Cardiac fibroblast (primary cell): ENCODE results near the gene DUSP12.
A peak's percentile ranks its signal among the peaks of the same experiment; 100 is the strongest.

Experiments used
- DNase-seq, 2 donors: peaks; one replicate each; pipeline versions ENCODE4 v3.0.0 to v3.0.0-alpha.2; 2010; ENCODE audit warnings: low read depth in 2 of 2
- H3K4me3 ChIP-seq, 2 donors: replicated peaks in 1 of 2; 1 replicate in 1 of 2; 2 replicates in 1 of 2; pipeline ENCODE4 v1.5.1; 2011; ENCODE audit warnings: low read depth in 2 of 2, low read length in 2 of 2, mild to moderate bottlenecking in 2 of 2, moderate library complexity in 1 of 2
- TF ChIP-seq, protein P1 (sequence below): IDR thresholded peaks from one replicate; pipeline ENCODE4 v1.5.1; 2011; ENCODE audit warnings: low read depth, mild to moderate bottlenecking, low read length, inconsistent platforms

Gene DUSP12

DNA sequence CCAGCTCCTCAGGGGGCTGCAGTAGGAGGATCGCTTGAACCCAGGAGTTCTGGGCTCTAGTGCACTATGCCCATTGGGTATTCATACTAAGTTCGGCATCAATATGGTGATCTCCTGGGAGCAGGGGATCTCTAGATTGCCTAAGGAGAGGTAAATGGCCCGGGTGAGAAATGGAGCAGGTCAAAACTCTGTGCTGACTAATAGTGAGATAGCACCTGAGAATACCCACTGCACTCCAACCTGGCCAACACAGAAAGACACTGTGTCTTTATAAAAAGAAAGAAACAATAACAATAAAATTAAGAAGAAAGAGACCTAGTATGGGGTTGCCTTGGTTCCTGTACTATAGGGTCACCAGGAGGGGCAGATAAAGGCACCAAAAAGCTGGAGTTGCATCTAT is 13.7 kb upstream of the DUSP12 start:
- no peak for DNase-seq
- H3K4me3 ChIP-seq = no peak overlapping the region

GRCh38 chr1:161736335-161736969 is 13.1 kb upstream of the DUSP12 start:
- no peak overlapping the region for H3K4me3 ChIP-seq
- TF ChIP-seq, protein P1, sequence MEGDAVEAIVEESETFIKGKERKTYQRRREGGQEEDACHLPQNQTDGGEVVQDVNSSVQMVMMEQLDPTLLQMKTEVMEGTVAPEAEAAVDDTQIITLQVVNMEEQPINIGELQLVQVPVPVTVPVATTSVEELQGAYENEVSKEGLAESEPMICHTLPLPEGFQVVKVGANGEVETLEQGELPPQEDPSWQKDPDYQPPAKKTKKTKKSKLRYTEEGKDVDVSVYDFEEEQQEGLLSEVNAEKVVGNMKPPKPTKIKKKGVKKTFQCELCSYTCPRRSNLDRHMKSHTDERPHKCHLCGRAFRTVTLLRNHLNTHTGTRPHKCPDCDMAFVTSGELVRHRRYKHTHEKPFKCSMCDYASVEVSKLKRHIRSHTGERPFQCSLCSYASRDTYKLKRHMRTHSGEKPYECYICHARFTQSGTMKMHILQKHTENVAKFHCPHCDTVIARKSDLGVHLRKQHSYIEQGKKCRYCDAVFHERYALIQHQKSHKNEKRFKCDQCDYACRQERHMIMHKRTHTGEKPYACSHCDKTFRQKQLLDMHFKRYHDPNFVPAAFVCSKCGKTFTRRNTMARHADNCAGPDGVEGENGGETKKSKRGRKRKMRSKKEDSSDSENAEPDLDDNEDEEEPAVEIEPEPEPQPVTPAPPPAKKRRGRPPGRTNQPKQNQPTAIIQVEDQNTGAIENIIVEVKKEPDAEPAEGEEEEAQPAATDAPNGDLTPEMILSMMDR = no peak
- peak in 1 of 2 donors; percentile 57 for DNase-seq

More for the DNA sequence above, 13.7 kb upstream of the DUSP12 start:
- TF ChIP-seq, protein P1 = no peak

GRCh38 chr1:161737625-161738024 is 12.0 kb upstream of the DUSP12 start:
- H3K4me3 ChIP-seq = no peak overlapping the region
- TF ChIP-seq, protein P1 = no peak
- no peak for DNase-seq

DNA sequence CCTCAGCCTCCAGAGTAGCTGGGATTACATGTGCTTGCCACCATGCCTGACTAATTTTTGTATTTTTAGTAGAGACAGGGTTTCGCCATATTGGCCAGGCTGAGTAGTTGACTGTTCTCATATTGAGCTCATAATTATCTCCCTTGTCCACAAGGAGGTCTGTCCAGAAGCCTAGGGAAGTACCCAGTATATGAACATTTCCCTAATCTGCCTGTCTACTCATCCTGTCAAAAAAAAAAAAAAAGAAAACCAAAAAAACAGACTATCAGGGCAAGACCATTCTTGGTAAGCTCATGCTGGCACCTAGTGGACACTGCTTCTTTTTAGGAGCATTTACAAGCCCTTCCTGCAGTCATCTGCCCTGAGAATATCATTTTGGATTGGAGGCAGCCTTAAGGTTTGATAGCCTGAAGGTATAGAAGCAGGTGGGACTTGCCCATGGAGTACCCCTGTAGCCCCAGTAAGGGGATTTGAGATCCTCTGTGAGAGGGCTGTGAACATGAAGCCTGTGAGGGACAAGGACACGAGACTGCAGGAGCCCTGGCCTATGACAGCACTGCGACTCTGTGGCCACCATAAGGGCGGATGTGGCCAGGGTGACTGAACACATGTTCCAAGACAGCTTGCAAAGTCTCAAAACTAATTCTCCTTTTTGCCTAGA is 10.8 kb upstream of the DUSP12 start:
- TF ChIP-seq, protein P1 = peak; percentile 64
- no peak overlapping the region for H3K4me3 ChIP-seq
- DNase-seq = peak; percentile 88 to 91

GRCh38 chr1:161739865-161740566 is 9.6 kb upstream of the DUSP12 start:
- H3K4me3 ChIP-seq = no peak overlapping the region
- no peak for DNase-seq
- TF ChIP-seq, protein P1 = no peak

- H3K4me3 ChIP-seq = no peak overlapping the region
- TF ChIP-seq, protein P1 = no peak
- no peak for DNase-seq
Observed at GRCh38 chr1:161740921-161741320, 8.7 kb upstream of the DUSP12 start.
